Activated T-helper 1 cell treated with Interleukin-2 at 50 U/mL for 16 hours (primary cell): ENCODE data around the gene WNT3.

Experiments used
- DNase-seq: peaks from one replicate; pipeline ENCODE4 v3.0.0-alpha.2; 2020; ENCODE audit warnings: low read depth

The WNT3 gene

GRCh38 chr17:46836500-46836899 is 18.0 kb upstream of the WNT3 start:
- no peak for DNase-seq

DNA sequence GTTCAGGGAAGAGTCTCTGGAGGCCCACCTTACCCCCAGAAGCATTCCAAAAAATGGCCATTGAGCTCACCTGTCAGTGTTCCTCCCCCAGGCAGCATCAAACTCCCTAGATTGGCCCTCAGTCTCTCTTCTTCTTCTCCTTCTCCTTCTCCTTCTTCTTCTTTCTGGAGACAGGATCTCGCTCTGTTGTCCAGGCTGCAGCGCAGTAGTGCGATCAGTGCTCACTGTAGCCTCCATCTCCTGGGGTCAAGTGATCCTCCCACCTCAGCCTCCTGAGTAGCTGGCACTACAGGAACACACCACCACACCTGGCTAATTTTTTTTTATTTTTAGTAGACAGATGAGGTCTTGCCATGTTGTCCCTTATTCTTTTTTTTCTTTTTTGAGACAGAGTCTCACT is 16.4 kb upstream of the WNT3 start:
- DNase-seq, result no peak

- DNase-seq, result no peak
These were observed 15.3 kb upstream of the WNT3 start for GRCh38 chr17:46833840-46834208.

- DNase-seq, result no peak
These were observed 14.7 kb upstream of the WNT3 start for GRCh38 chr17:46832945-46833839.

DNA sequence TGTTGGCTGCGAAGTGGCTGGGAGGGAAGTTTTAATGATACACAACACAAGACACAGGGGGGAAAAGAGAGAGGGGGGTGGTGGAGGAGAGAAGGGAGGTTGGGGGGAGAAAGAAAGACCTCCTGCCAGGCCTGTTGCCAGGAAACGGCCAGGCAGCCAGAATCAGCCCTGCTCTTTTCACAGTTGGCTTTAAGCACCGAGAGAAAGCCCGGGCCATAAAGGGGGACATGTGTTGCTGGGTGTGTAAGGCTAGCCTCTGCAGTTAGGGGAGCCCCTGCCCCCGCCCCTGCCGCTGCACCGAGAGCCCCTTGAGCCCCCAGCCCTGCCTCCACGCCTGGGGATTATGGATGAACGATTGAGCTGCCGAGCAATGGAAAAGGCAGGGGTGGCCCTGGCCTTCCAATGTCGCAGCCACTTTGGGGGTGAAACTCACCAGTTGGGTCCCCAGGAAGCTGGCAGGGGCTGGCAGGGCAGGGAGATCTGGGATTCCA is 13.9 kb upstream of the WNT3 start:
- DNase-seq, result no peak

DNA sequence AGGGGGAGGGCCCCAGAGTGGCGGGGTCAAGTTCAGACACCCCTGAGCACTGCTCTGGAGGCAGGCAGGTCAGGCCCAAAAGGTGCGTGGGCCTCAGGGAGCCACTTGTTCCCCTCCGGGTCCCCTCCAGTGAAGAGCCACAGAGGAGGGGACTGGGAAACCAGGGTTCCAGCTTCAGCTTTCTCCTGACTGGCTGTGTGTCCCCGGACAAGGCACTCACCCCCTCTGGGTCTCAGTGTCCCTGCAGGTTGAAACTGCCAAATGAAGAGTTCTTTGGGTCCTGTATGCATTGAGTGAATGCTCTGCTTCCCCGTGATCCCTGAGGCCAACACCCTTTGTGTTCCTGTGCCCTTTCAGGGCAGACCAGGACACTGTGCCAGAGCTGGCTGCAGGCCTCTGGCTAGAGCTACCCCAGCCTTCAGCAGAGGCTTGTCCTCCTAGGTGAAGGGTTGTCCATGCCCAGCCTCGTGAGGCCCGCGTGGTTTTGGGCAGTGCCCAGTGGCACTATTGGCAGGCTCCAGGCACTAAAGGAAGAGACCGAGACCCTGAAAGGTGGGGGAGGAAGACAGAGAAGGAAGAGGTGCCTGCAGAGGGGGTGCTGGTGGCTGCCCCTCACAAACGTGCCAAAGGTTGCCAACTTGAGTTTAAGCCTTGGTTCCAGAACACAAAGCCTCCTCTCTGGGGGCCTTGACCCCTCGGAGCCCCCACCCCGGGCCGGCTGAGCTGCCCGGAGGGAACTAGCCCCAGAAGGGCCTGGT is 13.3 kb upstream of the WNT3 start:
- DNase-seq, result no peak

DNA sequence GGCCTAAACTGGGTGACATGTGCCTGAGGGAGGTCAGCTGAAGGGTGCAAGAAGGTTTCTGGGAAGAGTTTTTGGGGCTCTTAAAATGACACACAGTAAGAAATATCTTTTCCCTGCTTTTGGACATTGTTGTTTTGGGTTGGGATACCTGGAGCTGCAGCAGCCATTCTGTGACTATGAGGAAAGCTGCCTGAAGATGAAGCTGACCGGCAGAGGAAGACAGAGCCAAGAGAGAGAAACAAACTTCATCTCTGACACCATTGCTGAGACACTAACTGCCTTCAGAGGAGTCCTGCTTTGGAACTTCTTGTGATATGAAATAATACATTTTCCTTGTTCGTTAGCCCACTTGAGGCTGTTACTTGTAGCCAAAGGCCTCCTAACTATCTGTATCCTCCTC is 8.8 kb upstream of the WNT3 start:
- DNase-seq, result no peak

- no peak for DNase-seq
These were observed 7.6 kb upstream of the WNT3 start for GRCh38 chr17:46826116-46826515.

DNA sequence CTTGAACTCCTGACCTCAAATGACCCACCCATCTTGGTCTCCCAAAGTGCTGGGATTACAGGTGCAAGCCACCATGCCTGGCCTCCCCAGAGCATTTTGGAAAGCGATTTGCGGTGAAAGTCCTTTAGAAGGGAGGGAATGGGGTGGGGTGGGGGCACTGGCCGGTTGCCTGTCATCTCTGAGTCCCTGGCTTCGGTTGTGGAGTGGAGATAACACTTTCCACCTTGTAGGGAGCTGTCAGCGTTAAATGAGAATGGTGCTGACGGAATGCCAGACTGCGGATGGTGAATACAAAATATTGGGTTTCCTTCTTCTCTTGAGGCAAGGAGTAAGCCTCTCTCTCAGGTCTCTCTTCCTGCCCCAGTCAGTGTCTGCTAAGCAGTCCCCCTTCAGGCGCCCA is 5.2 kb upstream of the WNT3 start:
- DNase-seq, result no peak

GRCh38 chr17:46822388-46822921 is 4.0 kb upstream of the WNT3 start:
- no peak for DNase-seq

GRCh38 chr17:46821482-46822387 is 3.2 kb upstream of the WNT3 start:
- no peak for DNase-seq

- DNase-seq, result no peak
These were observed 2.3 kb upstream of the WNT3 start for GRCh38 chr17:46820592-46821450.

GRCh38 chr17:46819906-46820351 is 1.4 kb upstream of the WNT3 start:
- no peak for DNase-seq

GRCh38 chr17:46818929-46819859 is 702 bp upstream of the WNT3 start:
- no peak for DNase-seq

DNA sequence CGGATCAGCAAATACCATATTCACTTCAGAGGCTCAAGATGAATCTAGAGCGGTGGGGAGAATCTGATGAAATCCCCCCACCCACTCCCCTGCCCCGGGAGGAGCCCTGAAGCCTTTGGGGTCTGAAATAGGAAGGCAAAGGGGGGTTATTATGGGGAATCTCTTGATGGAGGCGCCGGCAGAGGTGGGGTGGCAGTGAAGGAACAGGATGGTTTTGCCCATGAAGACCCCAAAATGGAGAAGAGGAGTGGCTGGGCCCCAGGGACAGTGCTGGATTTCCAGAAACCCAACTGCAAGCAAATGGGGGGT is 637 bp downstream of the WNT3 start:
- no peak for DNase-seq

- no peak for DNase-seq
These were observed 1.2 kb downstream of the WNT3 start for GRCh38 chr17:46817151-46817900.

DNA sequence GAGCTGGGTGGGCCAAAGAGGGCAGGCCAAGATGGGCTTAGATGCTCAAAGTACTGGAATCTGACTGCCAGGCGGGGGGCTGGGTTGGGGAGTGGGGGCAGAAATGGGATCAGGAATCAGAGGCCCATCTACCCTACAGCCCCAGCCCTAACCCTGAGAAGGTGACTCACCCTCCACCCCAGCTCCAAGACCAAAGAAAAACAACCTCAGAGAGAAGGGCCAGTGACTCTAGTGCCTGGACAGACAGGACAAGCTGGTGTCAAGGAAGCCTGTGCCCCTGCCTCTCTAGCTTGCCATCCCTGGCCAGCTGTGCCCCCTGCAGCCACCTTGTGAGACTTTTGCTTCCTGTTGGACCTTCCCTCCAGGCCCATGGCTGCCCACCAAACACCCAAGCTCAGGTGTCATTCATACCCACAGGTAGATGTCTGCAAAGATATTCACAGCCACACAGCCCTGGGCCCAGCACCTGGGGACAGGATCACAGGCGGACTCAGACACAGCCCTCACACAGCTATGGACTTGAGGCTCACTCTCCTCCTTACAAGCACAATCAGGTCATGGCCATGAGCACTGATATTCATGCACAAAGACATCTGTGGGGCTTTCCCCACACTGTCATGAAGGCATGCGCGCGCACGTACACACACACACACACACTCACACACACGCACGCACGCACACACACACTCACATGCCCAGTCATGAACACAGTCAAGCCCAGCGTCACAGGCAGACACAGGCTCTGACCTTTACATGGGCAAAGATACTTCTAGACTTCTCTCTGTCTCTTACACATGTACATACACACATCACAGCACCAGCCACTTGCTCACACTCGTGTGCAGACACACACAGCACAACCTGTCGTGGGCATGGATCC is 2.8 kb downstream of the WNT3 start:
- no peak for DNase-seq

DNA sequence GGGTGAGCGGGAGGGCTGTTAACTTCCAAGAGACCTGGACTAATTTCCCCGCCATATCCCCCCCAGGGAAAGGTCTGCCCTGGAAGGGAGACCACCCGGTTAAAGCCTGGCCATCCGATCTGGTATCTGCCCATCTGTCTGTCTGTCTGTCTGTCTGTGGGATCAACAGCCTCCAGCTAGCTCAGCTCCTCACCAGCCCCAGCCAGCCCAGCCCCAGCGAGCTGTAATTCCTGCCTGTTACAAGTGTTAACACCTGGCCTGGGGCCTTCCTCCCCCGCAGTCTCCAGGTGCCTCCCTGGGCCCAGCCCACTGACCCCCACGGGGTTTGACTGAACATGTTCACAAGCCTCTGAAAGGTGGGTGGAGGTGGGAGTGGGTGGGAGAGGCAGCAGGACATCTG is 4.0 kb downstream of the WNT3 start:
- no peak for DNase-seq
